Nephron progenitor cell (in vitro differentiated cells): ENCODE results near the gene PAK5.

Experiments
- DNase-seq: peaks from one replicate; pipeline ENCODE4 v3.0.0; 2021
- H3K27ac Mint-ChIP-seq: 2 replicates; pipeline ENCODE4 v1.8.0; 2021; ENCODE audit warnings: mild to moderate bottlenecking, moderate library complexity, mixed read lengths
- H3K27me3 Mint-ChIP-seq: 2 replicates; pipeline ENCODE4 v1.8.0; 2021; ENCODE audit warnings: mild to moderate bottlenecking, low read depth, mixed read lengths; ENCODE audit not compliant: poor library complexity
- H3K36me3 Mint-ChIP-seq: 2 replicates; pipeline ENCODE4 v1.8.0; 2021; ENCODE audit warnings: low read depth, mixed read lengths
- H3K4me1 Mint-ChIP-seq: 2 replicates; pipeline ENCODE4 v1.8.0; 2021; ENCODE audit warnings: mixed read lengths
- H3K4me3 Mint-ChIP-seq: 2 replicates; pipeline ENCODE4 v1.8.0; 2021; ENCODE audit warnings: mild to moderate bottlenecking, moderate library complexity, mixed read lengths
- H3K9me3 Mint-ChIP-seq: 2 replicates; pipeline ENCODE4 v1.8.0; 2021; ENCODE audit warnings: mild to moderate bottlenecking, moderate library complexity, mixed read lengths
- CTCF ChIP-seq: fragments of 200-600 bp; sonication (generic); IDR thresholded peaks from 2 replicates; pipeline ENCODE4 v1.5.0; 2021; ENCODE audit warnings: antibody characterized with exemption

Gene PAK5

GRCh38 chr20:9835302-9835701 lies 3.6 kb downstream of the PAK5 start:
- Mint-ChIP-seq H3K27me3 (peaks cover 45% of the 10 kb centered on the region), H3K27ac (no peak overlapping the region), H3K4me3 (no peak overlapping the region), H3K36me3 (no peaks in the 10 kb centered on the region), H3K9me3 (no peaks in the 10 kb centered on the region), H3K4me1 (peaks cover 7% of the 10 kb centered on the region)
- DNase-seq = no peak
- TF ChIP-seq CTCF = no peak

GRCh38 chr20:9831032-9831431 lies 7.8 kb downstream of the PAK5 start:
- no peaks in the 10 kb centered on the region for H3K36me3 Mint-ChIP-seq
- no peaks in the 10 kb centered on the region for H3K4me1 Mint-ChIP-seq
- DNase-seq = no peak
- no peak overlapping the region for H3K4me3 Mint-ChIP-seq
- no peak for TF ChIP-seq CTCF
- H3K9me3 Mint-ChIP-seq = no peaks in the 10 kb centered on the region
- peaks cover 17% of the 10 kb centered on the region for H3K27me3 Mint-ChIP-seq
- no peak overlapping the region for H3K27ac Mint-ChIP-seq

GRCh38 chr20:9829835-9830234 lies 9.0 kb downstream of the PAK5 start:
- Mint-ChIP-seq H3K9me3 (no peaks in the 10 kb centered on the region), H3K4me1 (no peaks in the 10 kb centered on the region), H3K27ac (no peak overlapping the region), H3K4me3 (no peak overlapping the region), H3K36me3 (no peaks in the 10 kb centered on the region), H3K27me3 (peaks cover 5% of the 10 kb centered on the region)
- TF ChIP-seq CTCF = no peak
- DNase-seq = no peak

GRCh38 chr20:9817654-9818053 lies 21.2 kb downstream of the PAK5 start:
- H3K27ac Mint-ChIP-seq = no peak overlapping the region
- peaks cover 2% of the 10 kb centered on the region for H3K27me3 Mint-ChIP-seq
- H3K36me3 Mint-ChIP-seq = no peaks in the 10 kb centered on the region

GRCh38 chr20:9815632-9816031 lies 23.2 kb downstream of the PAK5 start:
- Mint-ChIP-seq H3K27ac (no peak overlapping the region), H3K4me3 (no peak overlapping the region), H3K9me3 (no peaks in the 10 kb centered on the region), H3K4me1 (no peaks in the 10 kb centered on the region), H3K27me3 (peaks cover 2% of the 10 kb centered on the region), H3K36me3 (no peaks in the 10 kb centered on the region)
- no peak for DNase-seq
- TF ChIP-seq CTCF = no peak

More at GRCh38 chr20:9817654-9818053, 21.2 kb downstream of the PAK5 start:
- DNase-seq = no peak
- H3K4me3 Mint-ChIP-seq = no peak overlapping the region
- H3K4me1 Mint-ChIP-seq = no peaks in the 10 kb centered on the region
- no peaks in the 10 kb centered on the region for H3K9me3 Mint-ChIP-seq
- TF ChIP-seq CTCF = no peak

GRCh38 chr20:9810738-9811137 lies 28.1 kb downstream of the PAK5 start:
- no peak overlapping the region for H3K27ac Mint-ChIP-seq
- no peaks in the 10 kb centered on the region for H3K4me1 Mint-ChIP-seq
- H3K9me3 Mint-ChIP-seq = peaks cover 4% of the 10 kb centered on the region
- no peak overlapping the region for H3K4me3 Mint-ChIP-seq
- DNase-seq = no peak
- H3K36me3 Mint-ChIP-seq = no peaks in the 10 kb centered on the region
- TF ChIP-seq CTCF = no peak
- H3K27me3 Mint-ChIP-seq = peaks cover 5% of the 10 kb centered on the region
